GM18526 (cell line): ENCODE data around the gene ONECUT3.

Source experiments
- POLR2A ChIP-seq: IDR thresholded peaks from 3 replicates; pipeline ENCODE4 v1.6.1; 2011; ENCODE audit not compliant: insufficient read length; ENCODE audit errors: extremely low read depth

The ONECUT3 gene

DNA sequence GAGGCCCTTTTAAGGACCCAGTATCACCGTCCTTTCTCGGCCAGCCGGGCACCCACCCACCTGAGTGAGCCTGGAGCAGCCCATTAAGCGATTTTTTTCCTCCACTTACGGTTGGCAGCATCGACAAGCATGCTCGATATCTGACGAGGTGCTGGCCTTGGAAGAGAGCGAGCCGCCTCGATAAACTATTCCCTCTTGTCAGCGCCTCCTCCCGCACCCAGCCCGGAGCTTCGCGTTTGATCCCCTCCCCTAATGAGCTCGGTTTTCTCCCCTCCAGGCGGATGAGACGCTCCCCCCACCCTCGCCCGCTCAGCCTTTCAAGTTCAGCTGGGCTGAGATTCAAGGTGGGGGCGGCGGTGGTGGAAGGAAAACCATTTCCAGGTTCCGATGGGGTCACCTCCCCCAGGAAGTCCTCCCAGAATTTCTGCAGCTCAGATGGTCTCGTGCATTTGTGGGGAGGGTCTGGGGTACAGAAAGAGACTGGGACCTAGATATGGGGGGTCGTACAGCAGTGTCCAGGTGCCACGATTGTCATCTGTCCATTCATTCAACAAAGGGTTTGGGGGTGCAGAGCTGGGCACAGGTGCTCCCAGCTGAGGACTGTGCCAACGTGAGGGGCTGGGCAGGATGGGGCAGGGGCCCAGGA, 18.9 kb upstream of the ONECUT3 start:
- no peak for TF ChIP-seq POLR2A

GRCh38 chr19:1736280-1736679, 17.0 kb upstream of the ONECUT3 start:
- no peak for TF ChIP-seq POLR2A

DNA sequence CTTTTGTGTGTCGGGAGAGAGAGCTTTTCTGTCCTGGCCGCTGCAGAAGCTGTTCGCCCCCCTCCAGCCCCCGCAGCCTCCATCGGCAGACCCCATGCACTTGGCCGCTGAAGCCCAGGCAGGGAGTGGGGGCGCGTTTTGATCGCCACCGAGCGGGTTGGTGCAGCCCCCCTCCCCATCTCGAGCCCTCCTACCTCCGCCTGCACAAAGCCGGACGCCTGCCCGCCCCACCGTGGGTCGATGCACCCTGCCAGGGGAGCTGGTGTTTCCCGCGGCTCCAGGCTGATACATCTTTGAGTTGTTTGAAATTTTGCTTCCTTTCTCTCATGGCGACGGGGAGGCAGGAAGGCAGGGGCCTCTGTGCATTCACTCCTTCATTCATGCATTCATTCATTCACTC, 16.4 kb upstream of the ONECUT3 start:
- no peak for TF ChIP-seq POLR2A

DNA sequence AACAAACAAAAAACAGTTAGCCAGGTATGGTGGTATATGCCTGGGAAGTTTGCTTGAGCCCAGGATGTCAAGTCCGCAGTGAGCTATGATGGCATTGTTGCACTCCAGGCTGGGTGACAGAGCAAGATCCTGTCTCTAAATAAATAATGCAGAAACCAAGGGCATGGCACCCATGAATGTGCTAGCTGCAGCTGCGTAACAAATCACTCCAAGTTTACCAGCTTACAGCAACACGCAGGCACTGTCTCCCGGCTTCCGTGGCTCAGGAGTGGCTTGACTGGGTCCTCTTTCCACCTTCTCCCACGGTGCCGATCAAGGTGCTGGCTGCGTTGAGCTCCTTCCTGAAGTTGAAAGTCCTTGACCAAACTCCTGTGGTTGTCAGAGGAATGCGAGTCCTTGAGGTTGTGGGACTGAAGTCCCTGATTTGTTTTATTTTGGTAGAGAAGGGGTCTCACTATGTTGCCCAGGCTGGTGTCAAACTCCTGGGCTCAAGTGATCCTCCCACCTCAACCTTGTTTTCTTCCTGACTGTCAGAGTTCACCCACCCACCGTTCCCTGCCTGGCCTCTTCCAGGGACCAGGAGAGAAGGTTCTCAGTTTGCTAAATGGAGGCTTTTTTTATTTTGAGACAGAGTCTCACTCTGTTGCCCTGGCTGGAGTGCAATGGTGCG, 13.2 kb upstream of the ONECUT3 start:
- TF ChIP-seq POLR2A: no peak

- TF ChIP-seq POLR2A: no peak
Observed at GRCh38 chr19:1742989-1743696, 10.2 kb upstream of the ONECUT3 start.

DNA sequence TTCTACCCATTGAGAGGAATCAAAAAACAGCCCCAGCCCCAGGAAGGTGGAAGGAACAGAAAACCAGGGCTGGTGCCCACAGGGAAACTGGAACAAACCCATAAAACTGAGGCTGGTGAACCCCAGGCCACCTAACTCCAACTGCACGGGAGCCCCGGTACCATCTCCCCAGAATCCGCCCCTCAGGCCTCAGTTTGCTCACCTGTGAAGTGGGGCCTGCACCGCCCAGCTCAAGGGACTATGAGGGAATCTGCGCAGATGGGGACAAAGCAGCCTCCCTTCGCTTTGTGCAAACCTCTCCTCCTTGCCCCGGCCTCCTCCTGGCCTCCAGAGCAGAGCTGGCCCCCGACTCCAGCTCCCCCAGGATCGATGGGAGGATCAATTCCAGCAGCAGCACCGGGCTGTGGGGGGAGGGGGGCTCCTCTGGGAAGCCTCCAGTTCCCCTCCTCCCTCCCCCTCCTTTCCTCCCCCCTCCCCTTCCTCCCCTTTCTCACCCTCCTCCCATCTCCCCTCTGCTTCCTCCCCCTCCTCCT, 9.1 kb upstream of the ONECUT3 start:
- no peak for TF ChIP-seq POLR2A

- TF ChIP-seq POLR2A: no peak
Observed at GRCh38 chr19:1744822-1745563, 8.3 kb upstream of the ONECUT3 start.

DNA sequence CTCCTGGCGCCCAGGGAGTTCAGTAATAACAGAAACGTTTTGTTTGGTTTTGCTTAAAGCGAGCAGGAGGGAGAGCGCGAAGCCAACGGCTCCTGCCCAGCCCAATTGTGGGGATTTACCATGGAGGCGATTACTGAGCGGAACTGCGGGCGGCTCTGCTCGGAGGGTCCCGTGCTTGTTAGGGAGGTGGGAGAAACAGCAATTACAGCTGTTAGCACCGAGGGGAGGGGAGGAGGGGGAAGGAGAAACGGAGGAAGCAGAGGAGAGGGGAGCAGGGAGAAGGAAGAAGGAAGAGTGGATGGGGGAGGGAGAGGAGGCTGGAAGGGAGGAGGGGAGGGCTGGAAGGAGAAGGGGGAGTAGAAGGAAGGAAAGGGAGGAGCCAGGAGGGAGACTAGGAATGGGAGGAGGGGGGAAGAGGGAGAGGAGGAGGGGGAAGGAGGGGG, 7.7 kb upstream of the ONECUT3 start:
- TF ChIP-seq POLR2A: no peak

DNA sequence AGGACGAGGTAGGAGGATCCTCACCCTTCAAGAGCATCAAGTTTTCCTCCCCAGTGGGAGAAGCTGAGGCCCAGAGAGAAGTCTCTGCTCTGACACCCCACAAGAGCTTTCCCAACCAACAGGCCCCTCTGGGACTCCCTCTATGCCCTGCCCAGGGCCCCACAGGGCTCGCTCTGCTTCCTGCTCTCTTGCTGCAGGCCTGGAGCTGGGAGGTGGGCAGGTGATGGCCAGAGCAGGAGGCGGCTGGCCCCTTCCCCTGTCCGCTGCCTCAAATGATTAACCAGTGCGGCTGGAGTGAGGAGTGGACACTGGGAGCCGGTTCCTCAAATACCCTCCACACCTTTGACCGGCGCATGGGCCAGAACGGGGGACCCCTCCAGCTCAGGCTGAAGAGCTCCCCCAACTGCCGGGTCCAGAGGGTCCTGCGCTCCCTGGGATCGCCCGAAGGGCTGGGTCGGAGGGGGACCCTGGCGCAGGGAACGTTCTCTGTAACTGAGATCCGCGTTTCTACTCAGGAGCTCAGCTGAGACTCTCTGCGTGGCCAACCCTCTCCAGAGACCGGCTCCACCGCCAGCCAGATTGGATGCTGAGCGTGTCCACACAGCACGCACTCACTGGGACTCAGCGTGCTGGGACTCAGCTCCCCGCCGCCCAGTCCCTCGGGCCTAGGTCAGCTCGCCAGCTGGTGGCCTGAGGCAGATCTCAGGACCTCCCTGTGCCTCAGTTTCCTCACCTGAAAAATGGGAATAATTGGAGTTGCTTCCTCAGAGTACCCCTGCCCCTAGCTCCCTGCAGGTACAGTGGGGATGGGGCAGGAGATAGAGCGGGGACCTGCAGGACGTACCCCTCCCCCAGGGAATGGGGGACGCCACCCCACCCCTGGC, 6.7 kb upstream of the ONECUT3 start:
- no peak for TF ChIP-seq POLR2A

DNA sequence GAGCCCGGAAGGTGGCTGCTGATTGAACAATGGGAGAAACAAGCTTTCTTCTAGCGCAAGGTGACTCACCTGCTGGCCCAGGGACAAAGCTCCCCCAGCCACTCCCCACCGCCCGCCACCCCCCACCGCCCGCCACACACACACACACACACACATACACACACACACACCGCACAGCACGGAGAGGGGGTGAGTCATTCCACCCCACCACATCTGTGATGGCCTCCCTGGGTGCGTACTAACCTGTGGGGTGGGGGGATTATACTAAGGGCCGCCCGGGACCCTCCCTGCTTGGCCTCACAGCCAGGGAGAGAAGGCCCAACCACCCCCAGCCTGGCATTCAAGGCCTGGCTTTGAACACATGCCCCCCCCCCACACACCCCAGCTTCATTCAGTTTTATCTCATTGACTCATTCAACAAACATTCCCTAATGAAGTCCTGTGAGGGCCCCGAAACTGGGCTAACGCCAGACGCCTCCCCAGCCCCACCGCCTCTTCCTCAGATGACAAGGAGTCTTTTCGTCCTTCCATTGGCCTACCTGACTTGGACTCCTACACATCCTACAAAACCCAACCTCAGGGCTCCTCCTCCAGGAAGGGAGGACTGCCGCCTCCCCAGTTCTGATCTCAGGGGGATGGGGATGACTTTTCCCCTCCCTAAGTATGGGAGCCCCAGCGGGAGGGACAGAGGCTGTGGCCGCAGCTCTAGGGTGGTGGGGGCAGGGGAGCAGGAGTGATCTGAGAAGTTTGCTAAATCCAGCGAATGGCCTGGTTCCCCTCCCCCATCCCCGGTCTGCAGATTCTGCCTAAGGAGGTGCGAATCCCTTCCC, 5.8 kb upstream of the ONECUT3 start:
- no peak for TF ChIP-seq POLR2A

GRCh38 chr19:1748115-1748872, 5.0 kb upstream of the ONECUT3 start:
- TF ChIP-seq POLR2A: no peak

GRCh38 chr19:1748873-1749341, 4.4 kb upstream of the ONECUT3 start:
- no peak for TF ChIP-seq POLR2A
